ENCODE data around the gene CCDC86. TPM values are rescaled to one million over a fixed set of nuclear protein-coding genes. Genes with fewer than 3 reads are reported as not detected.

CCDC86 gene, protein sequence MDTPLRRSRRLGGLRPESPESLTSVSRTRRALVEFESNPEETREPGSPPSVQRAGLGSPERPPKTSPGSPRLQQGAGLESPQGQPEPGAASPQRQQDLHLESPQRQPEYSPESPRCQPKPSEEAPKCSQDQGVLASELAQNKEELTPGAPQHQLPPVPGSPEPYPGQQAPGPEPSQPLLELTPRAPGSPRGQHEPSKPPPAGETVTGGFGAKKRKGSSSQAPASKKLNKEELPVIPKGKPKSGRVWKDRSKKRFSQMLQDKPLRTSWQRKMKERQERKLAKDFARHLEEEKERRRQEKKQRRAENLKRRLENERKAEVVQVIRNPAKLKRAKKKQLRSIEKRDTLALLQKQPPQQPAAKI
- 40.3 and 42.4 TPM in 2 replicates for total RNA-seq (2014; rRNA removed; shearing (Covaris generic))

DNA sequence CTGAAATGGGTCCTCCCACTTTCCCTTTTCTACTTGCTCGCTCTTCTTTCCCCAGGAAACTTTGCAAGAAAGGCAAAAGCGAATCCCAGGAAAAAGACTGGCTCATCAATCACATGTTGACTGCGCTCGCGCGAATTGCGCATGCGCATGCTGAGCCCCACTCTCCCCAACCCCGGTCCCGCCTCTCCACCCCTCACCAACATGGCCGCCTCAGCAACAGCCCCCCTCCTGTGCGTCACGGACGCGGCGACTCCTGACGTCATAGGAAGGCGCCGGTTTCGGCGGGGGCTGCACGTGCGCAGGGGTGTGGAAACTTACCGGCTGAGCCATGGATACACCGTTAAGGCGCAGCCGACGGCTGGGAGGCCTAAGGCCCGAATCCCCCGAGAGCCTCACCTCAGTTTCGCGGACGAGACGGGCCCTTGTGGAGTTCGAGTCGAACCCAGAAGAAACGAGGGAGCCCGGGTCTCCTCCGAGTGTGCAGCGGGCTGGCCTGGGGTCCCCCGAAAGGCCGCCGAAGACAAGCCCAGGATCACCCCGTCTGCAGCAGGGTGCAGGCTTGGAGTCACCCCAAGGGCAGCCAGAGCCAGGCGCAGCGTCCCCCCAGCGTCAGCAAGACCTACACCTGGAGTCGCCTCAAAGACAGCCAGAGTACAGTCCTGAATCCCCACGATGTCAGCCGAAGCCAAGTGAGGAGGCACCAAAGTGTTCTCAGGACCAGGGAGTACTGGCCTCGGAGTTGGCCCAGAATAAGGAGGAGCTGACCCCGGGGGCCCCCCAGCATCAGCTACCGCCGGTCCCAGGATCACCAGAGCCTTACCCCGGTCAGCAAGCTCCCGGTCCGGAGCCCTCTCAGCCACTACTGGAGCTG is at the start of gene CCDC86:
Gene CCDC86, plus strand, starts transcription at position 317 of the 871 bp plus-strand sequence. Its CDS starts 12 bp downstream, at position 329.

DNA sequence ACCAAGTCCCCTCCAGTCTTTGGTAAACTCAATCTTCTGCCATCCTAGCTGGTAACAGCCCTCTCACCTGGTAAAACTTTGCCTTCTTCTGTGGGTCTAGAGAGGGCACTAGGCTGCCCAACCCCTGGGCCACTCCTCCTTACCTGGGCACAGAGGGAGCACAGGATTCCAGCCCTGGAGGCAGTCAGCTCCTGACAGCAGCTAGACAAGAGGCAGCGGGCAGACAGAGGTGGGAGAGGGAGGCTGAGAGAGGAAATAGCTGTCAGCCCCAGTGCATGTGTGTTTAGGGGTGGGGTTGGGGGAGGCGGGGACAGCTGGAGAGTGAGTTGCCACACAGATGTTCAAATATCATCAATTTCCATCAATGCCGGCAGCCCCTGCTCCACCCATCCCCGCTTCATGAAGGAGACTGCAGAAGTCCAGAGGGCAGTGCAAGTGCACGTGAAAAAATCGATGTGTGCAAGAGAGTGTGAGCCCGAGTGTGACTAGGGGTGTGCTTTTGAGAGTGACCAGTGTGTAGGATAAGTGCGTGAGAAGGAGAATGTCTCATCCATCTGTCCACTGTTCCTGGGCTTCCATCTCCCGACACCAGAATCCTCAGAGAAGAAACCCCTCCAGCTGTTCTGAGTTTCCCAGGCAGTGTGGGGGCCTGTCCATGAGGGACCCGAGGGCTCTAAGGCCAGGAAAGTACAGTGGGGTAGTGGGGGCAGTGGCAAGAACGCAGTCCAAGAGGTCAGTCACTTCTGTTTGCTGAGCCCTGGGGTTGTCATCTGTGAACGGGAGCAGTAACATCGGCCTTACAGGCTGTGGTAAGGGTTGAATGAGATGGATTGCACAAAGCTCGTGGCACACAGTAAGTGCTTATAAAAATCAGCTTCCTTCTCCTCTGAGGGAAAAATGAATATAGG is 14.1 kb downstream of the CCDC86 start, which contains the start of gene PTGDR2:
Gene PTGDR2, minus strand, starts transcription at position 225 of the 908 bp plus-strand sequence. CDS start 2,228 bp downstream, outside the sequence.

DNA sequence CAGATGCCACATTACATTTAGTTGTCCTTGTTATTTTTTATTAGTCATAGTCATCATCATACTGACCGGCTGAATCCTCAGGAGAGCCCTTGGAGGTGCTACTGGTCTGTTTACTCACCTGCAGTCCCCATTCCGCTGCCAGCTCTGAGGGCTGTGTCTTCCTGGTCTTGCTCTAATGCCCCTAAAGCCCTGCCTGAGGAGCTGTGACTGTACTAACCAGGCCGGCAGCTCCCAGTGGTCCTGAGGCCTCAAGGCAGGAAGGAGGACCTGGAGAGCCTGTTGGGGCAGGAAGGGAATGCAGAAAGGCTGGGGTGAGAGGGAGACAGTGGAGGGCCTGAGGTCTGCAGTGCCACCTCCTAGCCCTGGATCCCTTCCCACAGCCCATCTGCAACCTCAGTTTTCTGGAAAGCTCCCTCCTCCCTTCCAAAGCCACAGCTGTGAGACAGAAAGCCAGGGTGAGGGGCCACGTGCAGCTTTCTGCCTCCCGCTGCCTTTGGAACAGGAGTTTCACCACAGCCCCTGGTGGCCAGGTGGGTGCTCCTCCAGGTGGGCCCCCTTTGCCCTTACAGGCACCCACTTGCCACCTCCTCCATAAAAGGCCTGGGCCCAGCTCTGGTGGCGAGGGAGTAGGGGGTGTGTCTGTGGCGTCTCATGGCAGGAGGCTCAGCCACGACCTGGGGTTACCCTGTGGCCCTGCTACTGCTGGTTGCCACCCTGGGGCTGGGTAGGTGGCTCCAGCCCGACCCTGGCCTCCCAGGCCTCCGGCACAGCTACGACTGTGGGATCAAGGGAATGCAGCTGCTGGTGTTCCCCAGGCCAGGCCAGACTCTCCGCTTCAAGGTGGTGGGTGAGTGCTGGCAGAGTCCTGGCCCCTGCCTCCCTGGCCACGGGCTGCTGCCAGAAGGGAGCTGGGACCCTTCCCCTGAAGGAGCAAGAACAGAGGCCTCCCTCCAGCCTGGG is 25.3 kb downstream of the CCDC86 start, which contains the start of gene ZP1:
Gene ZP1, plus strand, starts transcription at position 632 of the 960 bp plus-strand sequence. Its CDS starts 20 bp downstream, at position 652.

Other genes starting within 250 kb of the CCDC86 start
- not detected in 2 replicates for gene MS4A8, start 142.5 kb upstream of the CCDC86 start, total RNA-seq (2014; rRNA removed; shearing (Covaris generic))
- gene MS4A18, start 117.4 kb upstream of the CCDC86 start, total RNA-seq (2014; rRNA removed; shearing (Covaris generic)), result not detected in 2 replicates
- 0.05 TPM in 1 of 2 replicates, not detected in the other for gene MS4A15, start 85.2 kb upstream of the CCDC86 start, total RNA-seq (2014; rRNA removed; shearing (Covaris generic))
- gene MS4A10, start 56.8 kb upstream of the CCDC86 start, total RNA-seq (2014; rRNA removed; shearing (Covaris generic)), result not detected in 2 replicates
- gene PTGDR2, start 13.8 kb downstream of the CCDC86 start, total RNA-seq (2014; rRNA removed; shearing (Covaris generic)), result 0.32 TPM in 1 of 2 replicates, not detected in the other
- 1.3 and 3.2 TPM in 2 replicates for gene ZP1, start 25.4 kb downstream of the CCDC86 start, total RNA-seq (2014; rRNA removed; shearing (Covaris generic))
- gene PRPF19, start 64.5 kb downstream of the CCDC86 start, total RNA-seq (2014; rRNA removed; shearing (Covaris generic)), result 118 and 127 TPM in 2 replicates
- 85.6 and 125 TPM in 2 replicates for gene TMEM109, start 72.0 kb downstream of the CCDC86 start, total RNA-seq (2014; rRNA removed; shearing (Covaris generic))
- gene TMEM132A, start 82.3 kb downstream of the CCDC86 start, total RNA-seq (2014; rRNA removed; shearing (Covaris generic)), result 55.2 and 63.1 TPM in 2 replicates
- 0.15 TPM in 1 of 2 replicates, not detected in the other for gene SLC15A3, start 110.1 kb downstream of the CCDC86 start, total RNA-seq (2014; rRNA removed; shearing (Covaris generic))
- not detected in 2 replicates for gene CD6, start 129.6 kb downstream of the CCDC86 start, total RNA-seq (2014; rRNA removed; shearing (Covaris generic))